Measurements from ENCODE around the gene IGFBP7.

DNA sequence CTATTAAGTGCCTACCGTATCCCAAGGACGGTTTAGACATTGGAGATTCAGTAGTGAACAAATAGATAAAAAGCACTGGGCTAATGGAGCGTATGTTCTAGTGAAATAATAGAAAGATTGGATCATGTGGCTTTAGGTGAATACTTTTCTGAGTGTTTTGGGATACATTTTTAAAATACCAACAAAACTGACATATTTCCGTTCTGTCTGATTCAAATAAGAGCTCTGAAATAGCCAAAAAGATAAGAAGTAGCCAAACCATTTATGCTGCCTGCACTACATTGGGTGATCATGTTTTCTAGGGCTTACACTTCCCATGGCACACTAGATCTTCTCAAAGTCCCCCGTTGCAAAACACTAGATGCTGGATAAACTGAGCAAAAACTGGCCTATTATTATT, 14.2 kb downstream of the IGFBP7 start:
- TF ChIP-seq YY1 (IDR thresholded peaks at IDR 0.05; ENCODE audit: insufficient read depth, insufficient read length): no peak
- no peak for TF ChIP-seq ZNF274 (IDR thresholded peaks at IDR 0.05; ENCODE audit: low read depth, low read length)
